ENCODE data around the gene PPP1R16B. TPM values are rescaled to one million over a fixed set of nuclear protein-coding genes. Genes with fewer than 3 reads are reported as not detected.
A peak's percentile ranks its signal among the peaks of the same experiment; 100 is the strongest.

The PPP1R16B gene
- total and polyA plus RNA-seq, 9 donors = 0.92 to 56.4 (median 2.9) TPM

DNA sequence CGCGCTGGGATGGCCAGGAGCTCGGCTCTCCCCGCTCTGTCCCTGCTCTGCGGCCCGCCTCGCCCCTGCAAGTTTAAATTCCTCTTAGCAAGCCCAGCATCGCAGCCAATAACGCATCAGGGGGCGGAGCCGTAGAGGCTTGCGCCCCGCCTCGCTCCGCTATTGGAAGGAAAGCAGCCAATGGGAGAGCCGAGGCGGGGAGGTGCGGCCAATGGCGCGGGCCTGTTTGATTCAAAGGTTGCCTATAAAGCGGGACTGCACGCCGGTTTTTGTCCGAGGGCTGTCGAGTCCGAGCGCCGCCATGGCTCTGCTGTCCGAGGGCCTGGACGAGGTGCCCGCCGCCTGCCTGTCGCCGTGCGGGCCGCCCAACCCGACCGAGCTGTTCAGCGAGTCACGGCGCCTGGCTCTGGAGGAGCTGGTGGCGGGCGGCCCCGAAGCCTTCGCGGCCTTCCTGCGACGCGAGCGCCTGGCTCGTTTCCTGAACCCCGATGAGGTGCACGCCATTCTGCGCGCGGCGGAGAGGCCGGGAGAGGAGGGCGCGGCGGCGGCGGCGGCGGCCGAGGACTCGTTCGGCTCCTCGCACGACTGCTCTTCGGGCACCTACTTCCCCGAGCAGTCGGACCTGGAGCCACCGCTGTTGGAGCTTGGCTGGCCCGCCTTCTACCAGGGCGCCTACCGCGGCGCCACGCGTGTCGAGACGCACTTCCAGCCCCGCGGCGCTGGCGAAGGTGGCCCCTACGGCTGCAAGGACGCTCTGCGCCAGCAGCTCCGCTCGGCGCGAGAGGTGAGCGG, 120.8 kb downstream of the PPP1R16B start, which contains the start of gene FAM83D:
Gene FAM83D, plus strand, starts transcription at position 276 of the 792 bp plus-strand sequence. Its CDS starts 26 bp downstream, at position 302.
- no peak for TF ChIP-seq POLR2A (IDR thresholded peaks at IDR 0.05)
- TF ChIP-seq, protein P1, sequence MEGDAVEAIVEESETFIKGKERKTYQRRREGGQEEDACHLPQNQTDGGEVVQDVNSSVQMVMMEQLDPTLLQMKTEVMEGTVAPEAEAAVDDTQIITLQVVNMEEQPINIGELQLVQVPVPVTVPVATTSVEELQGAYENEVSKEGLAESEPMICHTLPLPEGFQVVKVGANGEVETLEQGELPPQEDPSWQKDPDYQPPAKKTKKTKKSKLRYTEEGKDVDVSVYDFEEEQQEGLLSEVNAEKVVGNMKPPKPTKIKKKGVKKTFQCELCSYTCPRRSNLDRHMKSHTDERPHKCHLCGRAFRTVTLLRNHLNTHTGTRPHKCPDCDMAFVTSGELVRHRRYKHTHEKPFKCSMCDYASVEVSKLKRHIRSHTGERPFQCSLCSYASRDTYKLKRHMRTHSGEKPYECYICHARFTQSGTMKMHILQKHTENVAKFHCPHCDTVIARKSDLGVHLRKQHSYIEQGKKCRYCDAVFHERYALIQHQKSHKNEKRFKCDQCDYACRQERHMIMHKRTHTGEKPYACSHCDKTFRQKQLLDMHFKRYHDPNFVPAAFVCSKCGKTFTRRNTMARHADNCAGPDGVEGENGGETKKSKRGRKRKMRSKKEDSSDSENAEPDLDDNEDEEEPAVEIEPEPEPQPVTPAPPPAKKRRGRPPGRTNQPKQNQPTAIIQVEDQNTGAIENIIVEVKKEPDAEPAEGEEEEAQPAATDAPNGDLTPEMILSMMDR (IDR thresholded peaks at IDR 0.05) = peak; percentile 43 to 82 (median 57)
- no peak for TF ChIP-seq EP300 (IDR thresholded peaks at IDR 0.05)
- H3K9me3 ChIP-seq = no peaks in the 10 kb centered on the region
- 0 to 1% (median 1%) methylated on average over 69 to 95 of the region's 95 CpGs for WGBS, 3 donors

DNA sequence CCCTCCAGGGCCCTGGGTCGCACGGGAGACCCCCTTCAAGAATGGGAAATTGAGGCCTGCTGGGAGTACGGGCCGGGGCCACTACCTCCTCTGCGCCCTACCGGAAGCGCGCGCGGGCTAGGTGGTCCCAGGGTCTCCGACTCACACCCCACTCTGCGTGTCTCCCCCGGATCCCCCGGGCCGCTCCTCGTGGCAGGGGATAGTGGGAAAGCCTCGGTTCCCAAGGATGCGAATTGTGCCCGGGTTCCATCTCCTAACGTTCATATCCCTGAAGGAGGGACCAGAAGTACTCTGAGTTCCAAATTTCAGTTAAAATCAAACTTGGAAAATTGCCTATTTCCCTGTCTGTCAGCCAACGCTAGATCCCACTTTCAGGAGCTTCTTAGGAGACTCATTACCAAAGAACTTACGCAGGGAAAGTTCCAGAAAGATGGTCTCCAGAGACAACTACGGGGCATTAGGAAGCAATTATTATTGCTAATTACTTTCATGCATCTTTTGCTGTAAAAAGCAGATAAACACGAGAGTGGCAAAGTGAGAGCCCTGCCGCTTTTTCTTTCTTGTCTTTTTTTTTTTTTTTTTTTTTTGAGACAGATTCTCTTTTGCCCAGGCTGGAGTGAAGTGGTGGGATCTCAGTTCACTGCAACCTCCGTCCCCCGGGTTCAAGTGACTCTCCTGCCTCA, 121.6 kb downstream of the PPP1R16B start:
- Histone ChIP-seq H3K4me3 (peak overlapping the region; percentile 48), H3K27ac (no peak overlapping the region), H3K36me3 (no peaks in the 10 kb centered on the region), H3K9me3 (no peaks in the 10 kb centered on the region), H3K27me3 (no peaks in the 10 kb centered on the region), H3K4me1 (ENCODE audit: insufficient read depth) (peaks cover 8% of the 10 kb centered on the region)
- intact Hi-C loops (cut with DNase I) = loop anchor here in 2 of 4 donors (2.0 to 10.0 kb wide), 3 partner anchors 120 to 1162 kb away; no protein-coding TSS in a partner anchor
- no peak for TF ChIP-seq EP300 (IDR thresholded peaks at IDR 0.05)
- DNase-seq = peak in 1 of 5 donors; percentile 36
- 6 to 8% (median 6%) methylated on average over 18 to 27 of the region's 27 CpGs for WGBS, 3 donors

More for the DNA sequence above, 120.8 kb downstream of the PPP1R16B start, which contains the start of gene FAM83D:
- intact Hi-C loops (cut with DNase I) = loop anchor here in 2 of 4 donors (2.0 to 10.0 kb wide), 3 partner anchors 121 to 1162 kb away; no protein-coding TSS in a partner anchor
- Histone ChIP-seq H3K36me3 (no peaks in the 10 kb centered on the region), H3K27ac (no peak within 1 kb of the TSS), H3K4me3 (peak within 1 kb of the TSS; percentile 48), H3K4me1 (ENCODE audit: insufficient read depth) (peaks cover 8% of the 10 kb centered on the region), H3K27me3 (no peaks in the 10 kb centered on the region)
- peak; percentile 81 to 94 (median 85) for DNase-seq

DNA sequence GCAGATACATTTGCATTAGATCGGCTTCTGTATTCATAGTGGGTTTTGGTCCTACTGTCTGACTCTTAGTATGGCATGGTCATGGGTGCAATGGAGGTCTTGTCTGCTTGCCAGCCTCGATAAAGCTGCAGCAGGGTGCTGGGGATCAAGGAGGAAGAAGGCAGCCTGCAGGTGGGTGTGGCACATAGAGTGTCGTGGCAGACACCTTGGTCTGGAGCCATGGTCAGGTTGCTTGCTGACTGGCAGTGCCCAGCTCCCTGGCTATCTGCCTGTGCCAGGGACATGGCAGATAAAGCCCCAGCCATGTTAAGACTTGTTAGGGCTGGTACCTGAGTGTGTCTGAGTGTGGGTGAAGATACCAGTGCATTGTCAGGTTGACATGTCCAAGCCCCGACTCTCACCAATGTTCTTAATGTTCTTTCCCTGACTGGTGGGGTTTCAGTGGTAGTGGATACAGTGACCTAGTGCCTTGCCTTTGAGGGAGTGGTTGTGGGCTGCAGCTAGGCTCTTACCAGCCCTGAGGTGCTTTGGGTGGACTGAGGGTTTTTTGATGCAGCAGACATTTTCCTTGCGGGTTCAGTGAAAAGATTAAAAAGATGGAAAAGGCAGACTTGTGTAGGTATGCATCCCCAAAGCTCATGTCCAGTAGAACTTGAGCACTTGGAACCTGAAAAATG, 122.5 kb downstream of the PPP1R16B start:
- H3K9me3 ChIP-seq = no peaks in the 10 kb centered on the region
- DNase-seq = no peak
- H3K27me3 ChIP-seq = no peaks in the 10 kb centered on the region
- 68 to 75% (median 75%) methylated on average over 5 of the region's 5 CpGs for WGBS, 3 donors
- no peak overlapping the region for H3K4me3 ChIP-seq
- TF ChIP-seq POLR2A (IDR thresholded peaks at IDR 0.05) (no peak), EP300 (IDR thresholded peaks at IDR 0.05) (no peak)
- TF ChIP-seq, protein P1 (IDR thresholded peaks at IDR 0.05) = no peak
- intact Hi-C loops (cut with DNase I) = loop anchor here in 2 of 4 donors (2.0 to 10.0 kb wide), 3 partner anchors 119 to 1163 kb away; no protein-coding TSS in a partner anchor
- H3K4me1 ChIP-seq (ENCODE audit: insufficient read depth) = peaks cover 8% of the 10 kb centered on the region
- no peaks in the 10 kb centered on the region for H3K36me3 ChIP-seq
- no peak overlapping the region for H3K27ac ChIP-seq

DNA sequence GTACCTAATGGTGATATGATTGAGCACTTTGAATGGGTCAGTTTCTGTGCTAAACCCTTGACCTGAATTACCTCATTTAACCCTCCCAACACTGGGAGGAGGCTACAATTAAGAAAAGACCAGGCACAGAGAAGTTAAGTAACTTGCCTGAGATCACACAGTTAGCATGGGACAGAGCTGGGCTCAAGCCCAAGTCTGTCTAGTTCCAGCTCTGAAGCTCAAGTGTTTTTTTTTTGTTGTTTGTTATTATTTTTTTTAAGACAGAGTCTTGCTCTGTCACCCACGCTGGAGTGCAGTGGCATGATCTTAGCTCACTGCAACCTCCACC, 124.7 kb downstream of the PPP1R16B start:
- DNase-seq = no peak
- no peaks in the 10 kb centered on the region for H3K36me3 ChIP-seq
- intact Hi-C loops (cut with DNase I) = no loop called here
- peaks cover 8% of the 10 kb centered on the region for H3K4me1 ChIP-seq (ENCODE audit: insufficient read depth)
- 82 to 90% (median 89%) methylated on average over 1 of the region's 1 CpG for WGBS, 3 donors
- no peak overlapping the region for H3K27ac ChIP-seq
- no peaks in the 10 kb centered on the region for H3K27me3 ChIP-seq
- H3K4me3 ChIP-seq = no peak overlapping the region
- H3K9me3 ChIP-seq = no peaks in the 10 kb centered on the region
- TF ChIP-seq EP300 (IDR thresholded peaks at IDR 0.05) (no peak), POLR2A (IDR thresholded peaks at IDR 0.05) (no peak)
- TF ChIP-seq, protein P1 (IDR thresholded peaks at IDR 0.05) = no peak

All from ovary (tissue), 9 donors.